D341Med (cell line): ENCODE data around the gene TMEM60.

ENCODE experiments used
- DNase-seq: peaks from one replicate; pipeline ENCODE4 v3.0.0; 2012; ENCODE audit warnings: low spot score

TMEM60 gene

DNA sequence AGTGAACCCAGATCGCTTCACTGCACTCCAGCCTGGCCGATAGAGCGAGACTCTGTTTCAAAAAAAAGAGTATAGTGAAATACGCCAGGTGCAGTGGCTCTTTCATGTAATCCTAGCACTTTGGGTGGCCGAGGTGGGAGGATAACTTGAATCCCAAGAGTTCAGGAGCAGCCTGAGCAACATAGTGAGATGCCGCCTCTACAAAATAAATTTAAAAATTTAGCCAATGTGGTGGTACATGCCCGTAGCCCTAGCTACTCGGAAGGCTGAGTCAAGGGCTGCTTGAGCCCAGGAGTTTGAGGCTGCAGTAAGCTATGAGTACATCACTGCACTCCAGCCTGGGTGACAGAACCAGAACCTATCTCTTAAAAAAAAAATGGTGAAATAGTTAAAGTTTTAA, 27.9 kb downstream of the TMEM60 start:
- DNase-seq, result no peak

- no peak for DNase-seq
These were observed 31.2 kb downstream of the TMEM60 start for GRCh38 chr7:77766801-77767605.

DNA sequence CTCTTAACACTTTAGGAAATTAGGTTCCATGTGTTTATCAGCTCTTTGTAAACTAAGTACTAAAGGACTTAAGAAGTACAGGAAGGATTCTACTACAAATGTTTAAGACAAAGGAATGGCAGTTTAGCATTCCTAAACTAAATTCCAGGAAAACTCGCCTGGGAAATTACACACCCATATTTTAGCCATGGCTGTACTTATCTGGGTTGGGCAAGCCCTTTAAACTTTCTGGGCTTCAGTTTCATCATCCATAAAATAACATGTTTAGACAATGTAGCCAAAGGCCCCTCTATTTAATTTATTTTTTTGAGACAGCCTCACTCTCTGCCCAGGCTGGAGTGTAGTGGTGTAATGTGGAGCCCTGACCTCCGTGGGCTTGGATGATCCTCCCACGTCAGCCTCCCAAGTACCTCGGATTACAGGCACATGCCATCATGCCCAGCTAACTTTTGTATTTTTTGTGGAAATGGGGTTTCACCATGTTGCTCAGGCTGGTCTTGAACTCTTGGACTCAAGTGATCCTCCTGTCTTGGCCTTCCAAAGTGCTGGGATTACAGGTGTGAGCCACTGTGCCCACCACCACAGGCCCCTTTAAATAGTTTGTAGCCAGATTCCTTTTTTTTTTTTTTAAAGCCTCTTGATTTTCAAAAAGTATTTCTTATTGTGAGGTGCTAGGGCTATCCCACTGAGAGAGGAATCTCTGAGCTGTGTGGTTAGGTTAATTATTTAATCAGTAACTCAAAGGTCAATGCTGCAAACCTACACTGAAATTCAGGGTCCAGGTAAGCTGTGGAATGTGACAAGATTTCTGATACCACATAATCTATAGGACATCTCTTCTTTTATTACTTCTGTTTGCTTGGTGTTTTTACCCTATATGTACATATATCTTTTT, 32.1 kb downstream of the TMEM60 start:
- DNase-seq, result no peak

DNA sequence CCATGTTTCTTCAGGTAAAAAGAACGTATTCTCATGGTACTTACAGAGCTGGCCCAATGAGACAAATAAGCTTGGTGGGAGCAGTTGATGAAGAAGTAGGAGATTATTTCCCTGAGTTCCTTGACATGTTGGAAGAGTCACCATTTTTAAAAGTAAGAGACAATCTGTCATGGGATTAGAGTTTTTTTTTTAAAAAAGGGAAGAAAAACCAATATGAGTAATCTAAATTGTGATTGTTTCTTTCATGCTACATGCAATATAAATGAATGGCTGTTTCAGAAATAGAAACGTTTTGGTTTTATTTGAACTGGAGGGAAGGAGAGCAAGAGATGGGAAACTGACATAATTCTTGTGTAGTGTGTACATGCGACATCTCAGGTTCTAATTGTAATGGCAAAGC, 32.8 kb downstream of the TMEM60 start:
- no peak for DNase-seq

GRCh38 chr7:77760809-77761453, 37.3 kb downstream of the TMEM60 start:
- DNase-seq, result no peak

- DNase-seq, result peak; percentile 45
These were observed 38.8 kb downstream of the TMEM60 start for GRCh38 chr7:77759294-77759889.

DNA sequence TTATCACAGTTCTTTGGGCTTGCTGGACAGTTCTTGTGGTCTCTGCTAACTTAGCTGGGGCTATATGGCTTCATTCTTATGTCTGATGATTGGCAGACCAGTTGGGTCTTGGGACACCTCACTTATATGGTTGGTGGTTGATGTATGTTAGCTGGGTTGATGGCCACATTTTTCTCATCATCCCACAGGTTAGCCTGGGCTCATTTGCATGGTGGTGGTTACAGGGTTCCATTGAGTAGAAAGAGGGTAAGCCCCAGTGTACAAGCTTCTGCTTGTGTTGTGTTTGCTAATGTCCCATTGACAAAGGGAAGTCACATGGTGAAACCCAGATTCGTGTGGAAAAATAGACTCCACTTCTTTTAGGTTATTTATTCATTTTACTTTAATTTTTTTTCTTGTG, 40.6 kb downstream of the TMEM60 start:
- DNase-seq, result no peak

GRCh38 chr7:77753173-77753572, 45.1 kb downstream of the TMEM60 start:
- no peak for DNase-seq

DNA sequence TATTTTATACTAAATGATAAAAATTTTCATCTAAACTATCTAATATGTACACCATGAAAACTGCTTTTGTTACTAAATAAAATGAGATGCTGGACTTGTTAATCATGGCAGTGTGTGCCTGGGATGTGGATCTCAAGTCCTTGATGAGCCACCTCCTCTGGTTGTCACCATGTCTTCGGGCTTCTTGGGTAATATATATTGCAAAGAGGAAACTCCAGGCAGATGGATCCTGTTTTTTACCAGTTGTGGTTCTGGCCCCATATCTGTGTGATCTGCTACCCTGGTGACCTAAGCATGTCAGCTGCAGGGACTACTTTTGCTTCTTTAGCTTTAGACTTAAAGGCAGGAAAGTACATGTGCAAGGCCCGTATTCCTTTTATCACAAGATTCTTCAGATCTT, 46.2 kb downstream of the TMEM60 start:
- DNase-seq, result no peak

GRCh38 chr7:77747718-77748117, 50.5 kb downstream of the TMEM60 start:
- no peak for DNase-seq

DNA sequence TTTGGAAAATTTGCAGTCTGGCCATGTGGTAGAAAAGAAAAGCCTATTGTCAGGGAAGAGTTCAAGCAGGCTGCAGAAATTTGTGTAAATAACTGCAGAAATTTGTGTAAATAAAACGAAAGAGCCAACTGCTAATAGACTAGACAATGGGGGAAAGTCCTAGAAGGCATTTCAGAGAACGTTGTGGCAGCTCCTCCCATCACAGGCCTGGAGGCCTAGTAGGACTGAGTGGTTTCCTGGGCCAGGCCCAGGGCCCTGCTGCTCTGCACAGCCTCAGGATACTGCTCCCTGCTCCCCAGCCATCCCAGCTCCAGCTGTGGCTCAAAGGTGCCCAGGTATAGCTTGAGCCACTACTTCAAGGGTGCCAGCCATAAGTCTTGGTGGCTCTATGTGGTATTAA, 51.1 kb downstream of the TMEM60 start:
- no peak for DNase-seq

DNA sequence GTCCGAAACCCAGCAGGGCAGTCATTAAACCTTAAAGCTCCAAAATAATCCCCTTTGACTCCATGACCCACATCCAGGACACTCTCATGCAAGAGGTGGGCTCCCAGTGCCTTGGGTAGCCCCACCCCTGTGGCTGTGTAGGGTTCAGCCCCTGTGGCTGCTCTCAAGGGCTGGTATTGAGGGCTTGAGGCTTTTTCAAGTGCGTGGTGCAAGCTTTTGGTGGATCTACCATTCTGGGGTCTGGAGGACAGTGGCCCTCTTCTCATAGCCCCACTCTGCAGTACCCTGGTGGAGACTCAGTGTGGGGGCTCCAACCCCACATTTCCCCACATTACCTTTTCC, 51.4 kb downstream of the TMEM60 start:
- no peak for DNase-seq

DNA sequence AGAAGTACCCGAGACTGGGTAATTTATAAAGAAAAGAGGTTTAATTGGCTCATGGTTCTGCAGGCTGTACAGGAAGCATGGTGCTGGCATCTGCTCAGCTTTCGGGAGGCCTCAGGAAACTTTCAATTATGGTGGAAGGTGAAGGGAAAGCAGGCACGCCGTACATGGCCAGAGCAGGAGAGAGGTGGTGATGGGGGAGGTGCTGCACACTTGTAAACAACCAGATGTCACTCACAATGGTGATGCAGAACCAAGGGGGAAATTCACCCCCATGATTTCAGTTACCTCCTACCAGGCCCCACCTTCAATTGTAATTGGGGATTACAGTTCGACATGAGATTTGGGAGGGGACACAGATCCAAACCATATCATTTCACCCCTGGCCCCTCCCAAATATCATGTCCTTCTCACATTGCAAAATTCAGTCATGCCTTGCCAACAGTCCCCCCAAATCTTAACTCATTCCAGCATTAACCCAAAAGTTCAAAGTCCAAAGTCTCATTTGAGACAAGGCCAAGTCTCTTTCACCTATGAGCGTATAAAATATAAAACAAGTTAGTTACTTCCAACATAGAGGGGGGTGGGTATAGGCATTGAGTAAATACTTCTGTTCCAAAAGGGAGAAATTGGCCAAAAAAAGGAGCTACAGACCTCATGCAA, 51.9 kb downstream of the TMEM60 start:
- DNase-seq, result no peak

DNA sequence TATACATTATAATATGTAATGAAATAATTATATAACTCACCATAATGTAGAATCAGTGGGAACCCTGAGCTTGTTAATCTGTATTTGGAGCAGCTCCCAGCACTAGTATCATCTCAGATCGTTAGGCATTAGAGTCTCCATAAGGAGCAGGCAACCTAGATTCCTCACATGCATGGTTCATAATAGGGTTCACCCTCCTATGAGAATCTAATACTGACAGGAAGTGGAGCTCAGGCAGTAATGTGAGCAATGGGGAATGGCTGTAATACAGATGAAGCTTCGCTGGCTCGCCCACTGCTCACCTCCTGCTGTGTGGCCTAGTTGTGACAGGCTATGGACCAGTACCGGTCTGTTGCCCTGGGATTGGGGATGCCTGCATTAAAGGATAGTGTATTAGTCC, 52.5 kb downstream of the TMEM60 start:
- DNase-seq, result no peak
